ENCODE results near the gene TYRP1.

The TYRP1 gene

GRCh38 chr9:12730927-12731326 is 37.7 kb downstream of the TYRP1 start:
- H3K4me1 ChIP-seq (ENCODE audit: insufficient read depth, low read length, poor library complexity, severe bottlenecking), result no peaks in the 10 kb centered on the region
- no peak overlapping the region for H3K4me3 ChIP-seq (ENCODE audit: low read length, poor library complexity, severe bottlenecking)
- H3K36me3 ChIP-seq (ENCODE audit: insufficient read depth, low read length), result no peaks in the 10 kb centered on the region
- no peak overlapping the region for H2AFZ ChIP-seq (ENCODE audit: low read length)
- H3K9me2 ChIP-seq (replicated peaks; ENCODE audit: low read depth, low read length), result no peaks in the 10 kb centered on the region
- H3F3A ChIP-seq (ENCODE audit: low read depth), result no peaks in the 10 kb centered on the region
- H3K9me3 ChIP-seq (ENCODE audit: insufficient read depth, low read depth, low read length), result no peaks in the 10 kb centered on the region
- TF ChIP-seq CTCF (conservative IDR thresholded peaks at IDR 0.05; ENCODE audit: low read length), result no peak
- no peak overlapping the region for H3K4me2 ChIP-seq (ENCODE audit: low read depth, low read length, poor library complexity, severe bottlenecking)
- no peaks in the 10 kb centered on the region for H4K20me1 ChIP-seq (ENCODE audit: insufficient read depth, low read length, poor library complexity, severe bottlenecking)
- H3K27me3 ChIP-seq (ENCODE audit: insufficient read depth, low read length, poor library complexity, severe bottlenecking), result no peaks in the 10 kb centered on the region
- no peaks in the 10 kb centered on the region for H3K79me2 ChIP-seq (ENCODE audit: insufficient read depth, low read length)
- no peak overlapping the region for H3K9ac ChIP-seq (ENCODE audit: low read depth, low read length, poor library complexity, severe bottlenecking)

- Histone ChIP-seq H2AFZ (ENCODE audit: low read length) (no peak overlapping the region), H3K9me2 (replicated peaks; ENCODE audit: low read depth, low read length) (no peaks in the 10 kb centered on the region), H3K36me3 (ENCODE audit: insufficient read depth, low read length) (no peaks in the 10 kb centered on the region), H3K79me2 (ENCODE audit: insufficient read depth, low read length) (no peaks in the 10 kb centered on the region), H3K4me2 (ENCODE audit: low read depth, low read length, poor library complexity, severe bottlenecking) (no peak overlapping the region), H3K4me1 (ENCODE audit: insufficient read depth, low read length, poor library complexity, severe bottlenecking) (no peaks in the 10 kb centered on the region), H4K20me1 (ENCODE audit: insufficient read depth, low read length, poor library complexity, severe bottlenecking) (no peaks in the 10 kb centered on the region), H3K27me3 (ENCODE audit: insufficient read depth, low read length, poor library complexity, severe bottlenecking) (no peaks in the 10 kb centered on the region), H3K9ac (ENCODE audit: low read depth, low read length, poor library complexity, severe bottlenecking) (no peak overlapping the region), H3K4me3 (ENCODE audit: low read length, poor library complexity, severe bottlenecking) (no peak overlapping the region), H3F3A (ENCODE audit: low read depth) (no peaks in the 10 kb centered on the region), H3K9me3 (ENCODE audit: insufficient read depth, low read depth, low read length) (no peaks in the 10 kb centered on the region)
- TF ChIP-seq CTCF (conservative IDR thresholded peaks at IDR 0.05; ENCODE audit: low read length) (no peak), EZH2phosphoT487 (IDR thresholded peaks at IDR 0.05; ENCODE audit: borderline replicate concordance) (no peak)
Measured at GRCh38 chr9:12732971-12733370, 39.8 kb downstream of the TYRP1 start.

- H3K4me2 ChIP-seq (ENCODE audit: low read depth, low read length, poor library complexity, severe bottlenecking), result no peak overlapping the region
- TF ChIP-seq CTCF (conservative IDR thresholded peaks at IDR 0.05; ENCODE audit: low read length) (no peak), EZH2phosphoT487 (IDR thresholded peaks at IDR 0.05; ENCODE audit: borderline replicate concordance) (no peak)
- H4K20me1 ChIP-seq (ENCODE audit: insufficient read depth, low read length, poor library complexity, severe bottlenecking), result no peaks in the 10 kb centered on the region
- H3K4me3 ChIP-seq (ENCODE audit: low read length, poor library complexity, severe bottlenecking), result no peak overlapping the region
- no peak overlapping the region for H2AFZ ChIP-seq (ENCODE audit: low read length)
- H3K9me2 ChIP-seq (replicated peaks; ENCODE audit: low read depth, low read length), result no peaks in the 10 kb centered on the region
- H3K79me2 ChIP-seq (ENCODE audit: insufficient read depth, low read length), result no peaks in the 10 kb centered on the region
- no peaks in the 10 kb centered on the region for H3K4me1 ChIP-seq (ENCODE audit: insufficient read depth, low read length, poor library complexity, severe bottlenecking)
- H3K9me3 ChIP-seq (ENCODE audit: insufficient read depth, low read depth, low read length), result no peaks in the 10 kb centered on the region
- no peaks in the 10 kb centered on the region for H3F3A ChIP-seq (ENCODE audit: low read depth)
- no peak overlapping the region for H3K9ac ChIP-seq (ENCODE audit: low read depth, low read length, poor library complexity, severe bottlenecking)
- H3K36me3 ChIP-seq (ENCODE audit: insufficient read depth, low read length), result no peaks in the 10 kb centered on the region
- no peaks in the 10 kb centered on the region for H3K27me3 ChIP-seq (ENCODE audit: insufficient read depth, low read length, poor library complexity, severe bottlenecking)
Measured at GRCh38 chr9:12735665-12736064, 42.5 kb downstream of the TYRP1 start.

All from Loucy (cell line).